ENCODE results near the gene MICOS13.
A peak's percentile ranks its signal among the peaks of the same experiment; 100 is the strongest.

Gene MICOS13

GRCh38 chr19:5686647-5687359 is 6.5 kb upstream of the MICOS13 start:
- DNase-seq, result peak; percentile 72

- no peak for DNase-seq
These were observed 6.0 kb upstream of the MICOS13 start for GRCh38 chr19:5686326-5686646.

GRCh38 chr19:5684694-5685430 is 4.5 kb upstream of the MICOS13 start:
- DNase-seq, result no peak

GRCh38 chr19:5683177-5683886 is 3.0 kb upstream of the MICOS13 start:
- DNase-seq, result peak; percentile 59

- DNase-seq, result no peak
These were observed 1.8 kb upstream of the MICOS13 start for GRCh38 chr19:5682107-5682482.

- no peak for DNase-seq
These were observed 1.2 kb upstream of the MICOS13 start for GRCh38 chr19:5681391-5682106.

GRCh38 chr19:5680084-5680436 is 256 bp downstream of the MICOS13 start:
- no peak for DNase-seq

GRCh38 chr19:5679289-5680083 is 830 bp downstream of the MICOS13 start:
- DNase-seq, result no peak

GRCh38 chr19:5678071-5678718 is 2.1 kb downstream of the MICOS13 start:
- no peak for DNase-seq

- DNase-seq, result no peak
These were observed 2.7 kb downstream of the MICOS13 start for GRCh38 chr19:5677580-5677979.

GRCh38 chr19:5677136-5677535 is 3.2 kb downstream of the MICOS13 start:
- no peak for DNase-seq

- DNase-seq, result no peak
These were observed 3.6 kb downstream of the MICOS13 start for GRCh38 chr19:5676772-5677105.

- no peak for DNase-seq
These were observed 4.1 kb downstream of the MICOS13 start for GRCh38 chr19:5676105-5676771.

GRCh38 chr19:5674714-5675113 is 5.6 kb downstream of the MICOS13 start:
- no peak for DNase-seq

- DNase-seq, result no peak
These were observed 6.6 kb downstream of the MICOS13 start for GRCh38 chr19:5673752-5674151.

- DNase-seq, result no peak
These were observed 7.4 kb downstream of the MICOS13 start for GRCh38 chr19:5672708-5673459.

- DNase-seq, result no peak
These were observed 8.7 kb downstream of the MICOS13 start for GRCh38 chr19:5671600-5671999.

GRCh38 chr19:5669212-5669611 is 11.1 kb downstream of the MICOS13 start:
- no peak for DNase-seq

GRCh38 chr19:5667751-5668271 is 12.5 kb downstream of the MICOS13 start:
- DNase-seq, result no peak

- DNase-seq, result no peak
These were observed 13.2 kb downstream of the MICOS13 start for GRCh38 chr19:5666921-5667610.

Measured in NCI-H226 (cell line).